Measurements from ENCODE around the gene UHMK1.
"Not testable (repeated sequence)": the region's sequence is repeated elsewhere in the genome, so short reads cannot be mapped to it uniquely, and the experiment has no call there.

The UHMK1 gene

GRCh38 chr1:162497723-162498495 is at the start of gene UHMK1:
TSS of gene UHMK1 (plus strand) at chr1:162497818. CDS start at chr1:162498001, 183 bp downstream.
- DNase-seq (ENCODE audit: low read depth): peak; percentile 58

DNA sequence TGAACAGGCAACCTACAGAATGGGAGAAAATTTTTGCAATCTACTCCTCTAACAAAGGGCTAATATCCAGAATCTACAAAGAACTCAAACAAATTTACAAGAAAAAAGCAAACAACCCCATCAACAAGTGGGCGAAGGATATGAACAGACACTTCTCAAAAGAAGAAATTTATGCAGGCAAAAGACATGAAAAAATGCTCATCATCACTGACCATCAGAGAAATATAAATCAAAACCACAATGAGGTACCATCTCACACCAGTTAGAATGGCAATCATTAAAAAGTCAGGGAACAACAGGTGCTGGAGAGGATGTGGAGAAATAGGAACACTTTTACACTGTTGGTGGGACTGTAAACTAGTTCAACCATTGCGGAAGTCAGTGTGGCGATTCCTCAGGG is 43.3 kb upstream of the UHMK1 start:
- not testable (repeated sequence) for DNase-seq (ENCODE audit: low read depth)

- DNase-seq (ENCODE audit: low read depth): no peak
Observed at GRCh38 chr1:162456323-162456722, 41.3 kb upstream of the UHMK1 start.

DNA sequence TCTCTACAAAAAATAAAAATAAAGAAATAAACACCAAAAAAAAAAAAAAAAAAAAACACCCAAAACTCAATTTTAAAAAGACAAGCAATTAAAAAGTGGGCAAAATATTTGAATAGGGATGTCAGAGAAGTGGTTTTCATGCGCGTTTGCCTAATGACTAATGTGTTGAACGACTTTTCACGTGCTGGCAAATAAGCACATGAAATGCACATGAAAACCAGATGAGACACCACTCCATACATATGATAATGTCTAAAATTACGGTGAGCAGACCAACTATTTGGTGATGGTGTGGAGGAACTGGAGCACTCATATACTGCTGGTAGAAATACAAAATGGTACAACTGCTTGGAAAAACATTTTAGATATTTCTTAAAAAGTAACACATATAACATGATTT is 39.4 kb upstream of the UHMK1 start:
- DNase-seq (ENCODE audit: low read depth): peak; percentile 3

GRCh38 chr1:162462425-162462824 is 35.2 kb upstream of the UHMK1 start:
- not testable (repeated sequence) for DNase-seq (ENCODE audit: low read depth)

- no peak for DNase-seq (ENCODE audit: low read depth)
Observed at GRCh38 chr1:162463021-162463420, 34.6 kb upstream of the UHMK1 start.

DNA sequence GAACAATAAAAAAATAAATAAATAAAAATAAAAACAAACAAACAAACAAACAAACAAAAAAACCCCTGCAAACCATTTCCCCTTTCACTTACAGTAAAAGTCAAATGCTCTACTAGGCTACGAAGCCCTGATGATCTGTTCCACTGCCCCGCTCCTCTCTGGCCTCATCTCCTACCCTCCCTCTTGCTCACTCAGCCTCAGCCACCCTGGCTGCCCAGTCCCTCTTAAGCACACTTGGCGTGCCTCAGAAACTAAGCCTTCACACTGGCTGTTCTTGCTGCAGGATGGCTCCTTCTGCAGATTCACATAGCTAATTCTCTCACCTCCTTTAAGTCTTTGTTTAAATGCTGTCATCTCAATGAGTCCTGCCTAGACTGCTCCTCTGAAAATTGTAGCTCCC is 30.8 kb upstream of the UHMK1 start:
- DNase-seq (ENCODE audit: low read depth): no peak

- no peak for DNase-seq (ENCODE audit: low read depth)
Observed at GRCh38 chr1:162470216-162470615, 27.4 kb upstream of the UHMK1 start.

DNA sequence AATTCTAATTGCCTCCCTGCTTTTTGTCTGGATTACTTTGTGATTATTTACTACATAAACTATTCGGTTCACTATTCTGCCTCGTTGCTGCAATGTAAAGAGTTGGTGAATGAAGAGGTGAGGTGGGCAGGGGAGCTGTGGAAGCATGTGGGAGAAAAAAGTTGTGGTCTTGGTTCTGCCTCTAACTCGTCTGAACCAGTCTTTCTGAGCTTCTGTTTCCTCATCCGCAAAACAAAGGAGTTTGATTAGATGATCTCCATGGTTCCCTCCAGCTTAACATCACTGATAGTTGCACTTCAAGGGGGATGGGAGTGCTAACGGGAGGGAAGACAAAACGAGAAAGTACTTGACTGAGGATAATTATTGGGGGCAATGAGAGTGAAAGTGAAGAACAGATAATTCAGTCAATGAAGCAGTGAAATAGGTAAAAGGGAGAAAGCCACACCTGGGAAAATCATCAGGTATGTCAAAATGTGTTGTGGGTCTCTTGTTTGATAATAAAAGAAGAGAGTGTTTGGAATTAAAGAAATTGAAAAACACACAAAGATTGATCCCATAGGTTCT is 26.2 kb upstream of the UHMK1 start:
- DNase-seq (ENCODE audit: low read depth): no peak

DNA sequence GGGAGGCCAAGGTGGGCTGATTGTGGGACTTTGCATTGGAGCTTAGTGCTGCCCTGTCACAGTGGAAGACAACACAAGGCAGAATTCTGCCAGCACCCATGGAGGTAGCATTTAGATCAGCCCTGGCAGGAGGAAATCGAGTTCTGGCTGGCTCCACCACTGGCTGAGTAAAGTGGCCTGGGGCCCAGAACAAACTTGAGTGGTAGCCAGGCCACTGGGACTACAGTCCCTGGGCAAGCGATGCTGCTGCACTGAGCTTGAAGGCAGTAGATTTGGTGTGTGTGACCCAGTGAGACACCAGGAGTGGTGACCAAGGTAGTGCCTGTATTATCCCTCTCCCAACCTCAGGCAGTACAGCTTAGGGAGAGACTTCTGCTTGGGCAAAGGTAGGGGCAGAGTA is 22.5 kb upstream of the UHMK1 start:
- no peak for DNase-seq (ENCODE audit: low read depth)

DNA sequence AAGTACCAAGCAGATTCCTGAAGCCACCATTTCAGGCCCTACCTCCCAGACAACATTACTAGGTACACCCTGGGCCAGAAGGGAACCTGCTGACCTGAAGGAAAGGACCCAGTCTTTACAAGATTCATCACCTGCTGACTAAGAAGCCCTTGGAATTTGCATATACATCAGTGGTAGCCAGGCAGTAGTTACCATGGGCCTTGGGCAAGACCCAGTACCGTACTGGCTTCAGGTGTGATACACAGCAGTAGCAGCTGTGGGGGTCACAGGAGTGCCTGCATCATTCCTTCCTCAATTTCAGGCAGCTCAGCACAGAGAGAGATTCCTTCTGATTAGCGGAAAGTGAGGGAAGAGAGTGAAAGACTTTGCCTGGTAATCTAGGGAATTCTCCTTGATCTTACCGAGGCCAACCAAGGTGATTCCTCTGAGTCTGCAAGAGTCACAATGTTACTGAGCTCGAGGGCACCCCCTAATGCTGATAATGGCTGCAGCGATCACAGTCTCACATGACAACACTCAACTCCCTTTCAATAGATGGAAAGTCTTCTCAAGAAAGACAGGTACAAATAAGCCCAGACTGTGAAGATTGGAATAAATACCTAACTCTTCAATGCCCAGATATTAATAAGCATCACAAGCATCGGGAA is 22.0 kb upstream of the UHMK1 start:
- DNase-seq (ENCODE audit: low read depth): no peak

- no peak for DNase-seq (ENCODE audit: low read depth)
Observed at GRCh38 chr1:162476620-162477019, 21.0 kb upstream of the UHMK1 start.

DNA sequence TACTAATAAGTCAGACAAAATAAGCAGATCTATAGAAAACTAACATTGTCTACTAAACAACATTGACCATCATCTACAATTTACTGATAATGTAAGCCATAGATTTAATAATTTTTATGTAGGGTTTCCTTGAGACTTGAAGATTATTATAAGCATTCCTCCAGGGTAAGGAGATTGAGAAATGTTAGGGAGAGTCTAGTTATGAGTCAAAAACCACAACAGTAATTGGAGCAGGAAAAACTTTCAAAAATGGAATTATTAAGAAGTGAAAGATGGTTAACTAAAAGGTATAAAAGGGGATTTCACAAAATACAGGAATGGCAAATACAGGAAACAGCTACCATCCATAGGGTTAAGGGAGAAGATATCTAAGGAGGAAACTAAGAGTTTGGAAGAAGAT is 12.4 kb upstream of the UHMK1 start:
- no peak for DNase-seq (ENCODE audit: low read depth)

- no peak for DNase-seq (ENCODE audit: low read depth)
Observed at GRCh38 chr1:162487241-162487640, 10.4 kb upstream of the UHMK1 start.

DNA sequence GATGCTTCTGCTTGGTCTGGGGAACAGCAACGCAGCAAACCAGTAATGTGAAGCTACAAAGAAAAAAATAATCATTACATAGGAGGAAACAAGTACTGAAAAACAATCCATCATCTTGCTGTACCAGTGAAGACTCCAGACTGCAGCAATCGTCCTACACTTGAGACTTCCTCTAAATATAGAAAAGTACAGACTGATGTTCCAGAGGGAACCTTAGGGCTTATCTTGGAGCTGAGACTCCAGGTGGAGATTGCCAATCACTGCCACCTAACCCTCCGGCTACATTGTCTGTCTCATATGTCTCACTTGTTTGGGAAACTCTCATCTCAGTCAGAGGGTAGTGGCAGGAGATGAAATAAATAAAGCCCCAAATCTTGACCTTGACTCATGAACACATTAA is 9.4 kb upstream of the UHMK1 start:
- no peak for DNase-seq (ENCODE audit: low read depth)

DNA sequence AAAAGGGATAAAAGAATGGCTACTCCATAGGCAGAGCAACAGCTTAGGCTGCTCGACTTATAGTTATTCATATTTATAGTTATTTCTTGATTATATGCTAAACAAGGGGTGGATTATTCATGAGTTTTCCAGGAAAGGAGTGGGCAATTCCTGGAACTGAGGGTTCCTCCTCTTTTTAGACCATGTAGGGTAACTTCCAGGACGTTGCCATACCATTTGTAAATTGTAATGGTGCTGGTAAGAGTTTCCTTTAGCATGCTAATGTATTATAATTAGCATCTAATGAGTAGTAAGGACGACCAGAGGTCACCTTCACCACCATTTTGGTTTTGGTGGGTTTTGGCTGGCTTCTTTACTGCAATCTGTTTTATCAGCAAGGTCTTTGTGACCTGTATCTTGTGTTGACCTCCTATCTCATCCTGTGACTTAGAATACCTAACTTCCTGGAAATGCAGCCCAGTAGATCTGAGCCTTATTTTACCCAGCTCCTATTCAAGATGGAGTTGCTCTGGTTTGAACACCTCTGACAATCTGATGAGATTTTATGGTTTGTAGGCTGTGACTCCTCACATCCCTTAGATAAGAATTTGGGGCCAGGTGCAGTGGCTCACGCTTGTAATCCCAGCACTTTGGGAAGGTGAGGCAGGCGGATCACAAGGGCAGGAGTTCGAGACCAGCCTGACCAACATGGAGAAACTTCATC is 1.9 kb upstream of the UHMK1 start:
- not testable (repeated sequence) for DNase-seq (ENCODE audit: low read depth)

DNA sequence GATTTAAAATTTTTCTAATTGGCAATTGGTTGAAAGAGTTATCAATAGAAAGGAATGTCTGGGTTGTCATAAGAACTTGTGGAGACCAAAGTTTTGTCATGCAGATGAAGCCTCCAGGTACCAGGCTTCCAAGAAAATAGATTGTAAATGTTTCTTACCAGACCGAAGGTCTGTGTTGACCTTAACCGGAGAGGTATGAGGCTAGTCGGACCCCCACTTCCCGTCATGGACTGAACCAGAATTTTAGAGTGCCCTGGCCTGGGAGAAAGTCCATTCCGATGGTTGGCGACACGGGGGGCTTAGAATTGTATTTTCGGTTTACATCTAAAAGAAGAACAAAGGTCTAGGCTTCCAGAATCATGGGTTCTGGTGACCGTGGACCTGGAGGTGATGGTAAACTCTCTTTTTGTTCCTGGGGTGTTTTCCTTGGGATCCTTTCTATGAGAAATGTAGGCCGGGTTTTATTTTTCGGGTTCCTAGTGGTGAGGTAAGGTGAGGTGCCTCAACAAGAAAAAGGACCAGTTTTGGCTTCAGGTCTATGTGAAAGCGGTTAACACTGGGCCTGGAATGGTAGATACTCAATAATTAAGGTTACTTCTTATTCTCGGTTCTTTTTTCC is 405 bp upstream of the UHMK1 start:
- DNase-seq (ENCODE audit: low read depth): no peak

DNA sequence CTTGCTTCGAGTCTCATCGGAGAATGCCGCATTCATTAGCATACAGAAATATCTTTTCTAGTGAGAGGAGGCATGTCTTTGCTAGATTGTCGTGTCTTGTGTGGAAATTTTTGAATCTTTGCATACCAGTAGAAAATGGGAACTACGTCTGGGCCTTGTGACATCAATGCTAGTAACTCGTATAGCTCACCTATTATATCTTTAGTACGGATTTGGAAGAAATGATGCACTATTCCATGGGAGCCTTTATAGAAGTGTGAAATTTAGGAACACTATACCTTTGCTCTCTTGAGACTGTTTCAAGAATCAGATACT is 835 bp downstream of the UHMK1 start:
- DNase-seq (ENCODE audit: low read depth): no peak

DNA sequence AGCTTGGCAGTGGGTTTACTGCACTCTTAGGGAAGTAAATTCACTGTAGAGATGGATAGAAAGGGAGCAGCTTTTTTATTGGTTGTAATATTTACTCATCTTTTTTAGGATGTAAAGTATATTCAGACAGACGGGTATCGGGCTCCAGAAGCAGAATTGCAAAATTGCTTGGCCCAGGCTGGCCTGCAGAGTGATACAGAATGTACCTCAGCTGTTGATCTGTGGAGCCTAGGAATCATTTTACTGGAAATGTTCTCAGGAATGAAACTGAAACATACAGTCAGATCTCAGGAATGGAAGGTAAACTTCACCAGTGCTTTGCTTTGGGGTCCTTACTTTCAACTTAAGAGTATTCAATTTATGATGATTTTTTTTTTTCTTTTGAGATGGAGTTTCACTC is 3.2 kb downstream of the UHMK1 start:
- no peak for DNase-seq (ENCODE audit: low read depth)

- DNase-seq (ENCODE audit: low read depth): no peak
Observed at GRCh38 chr1:162502077-162502476, 4.5 kb downstream of the UHMK1 start.

- peak; percentile 73 for DNase-seq (ENCODE audit: low read depth)
Observed at GRCh38 chr1:162502928-162503327, 5.3 kb downstream of the UHMK1 start.

GRCh38 chr1:162527314-162527713 is 29.7 kb downstream of the UHMK1 start:
- DNase-seq (ENCODE audit: low read depth): no peak
